Stimulated activated naive B cell treated with anti-CD40 and anti-IgM and Interleukin-4, amounts not matched to agents 10 μg/mL and 1 μg/mL and 100 μg/mL, for 72 hours (primary cell): ENCODE results near the gene CACNA2D3.

ENCODE experiments used
- ATAC-seq, 2 donors: fragments of 150-1000 bp; cut with Tn5 transposase; replicated peaks; 2 replicates each; pipeline ENCODE4 v1.10.0; 2021; ENCODE audit warnings: moderate library complexity in 1 of 2
- DNase-seq: peaks from one replicate; pipeline ENCODE4 v3.0.0; 2021
- H3K27ac Mint-ChIP-seq: one replicate; pipeline ENCODE4 v1.8.0; 2022; ENCODE audit warnings: mild to moderate bottlenecking, mixed read lengths
- H3K27me3 Mint-ChIP-seq, 2 donors: one replicate each; pipeline ENCODE4 v1.8.0; 2022; ENCODE audit warnings: mixed read lengths in 2 of 2
- H3K36me3 Mint-ChIP-seq, 2 donors: one replicate each; pipeline ENCODE4 v1.8.0; 2022; ENCODE audit warnings: mixed read lengths in 2 of 2, mild to moderate bottlenecking in 1 of 2
- H3K4me1 Mint-ChIP-seq, 2 donors: one replicate each; pipeline ENCODE4 v1.8.0; 2022; ENCODE audit warnings: mixed read lengths in 2 of 2, mild to moderate bottlenecking in 1 of 2
- H3K4me3 Mint-ChIP-seq, 2 donors: one replicate each; pipeline ENCODE4 v1.8.0; 2022; ENCODE audit warnings: mild to moderate bottlenecking in 2 of 2, mixed read lengths in 2 of 2, moderate library complexity in 1 of 2
- H3K9me3 Mint-ChIP-seq, 2 donors: one replicate each; pipeline ENCODE4 v1.8.0; 2022; ENCODE audit warnings: mixed read lengths in 2 of 2, mild to moderate bottlenecking in 1 of 2

Gene CACNA2D3

GRCh38 chr3:54801977-54802376 lies 679.6 kb downstream of the CACNA2D3 start:
- H3K4me1 Mint-ChIP-seq, result no peaks in the 10 kb centered on the region
- no peaks in the 10 kb centered on the region for H3K27me3 Mint-ChIP-seq
- H3K4me3 Mint-ChIP-seq, result no peak overlapping the region
- no peaks in the 10 kb centered on the region for H3K36me3 Mint-ChIP-seq
- DNase-seq (no peak), ATAC-seq (no peak)
- H3K9me3 Mint-ChIP-seq, result peaks cover 0 to 10% of the 10 kb centered on the region in 2 donors
- no peak overlapping the region for H3K27ac Mint-ChIP-seq

- no peak for DNase-seq
- Mint-ChIP-seq H3K36me3 (no peaks in the 10 kb centered on the region), H3K27me3 (no peaks in the 10 kb centered on the region), H3K4me3 (no peak overlapping the region), H3K9me3 (peaks cover 10 to 12% of the 10 kb centered on the region in 2 donors), H3K4me1 (no peaks in the 10 kb centered on the region), H3K27ac (no peak overlapping the region)
- ATAC-seq, result no peak
These were observed 688.0 kb downstream of the CACNA2D3 start for GRCh38 chr3:54810401-54810800.

GRCh38 chr3:54814224-54814623 lies 691.9 kb downstream of the CACNA2D3 start:
- ATAC-seq (no peak), DNase-seq (no peak)
- Mint-ChIP-seq H3K9me3 (peaks cover 6 to 12% of the 10 kb centered on the region in 2 donors), H3K27me3 (no peaks in the 10 kb centered on the region), H3K36me3 (no peaks in the 10 kb centered on the region), H3K4me3 (no peak overlapping the region), H3K27ac (no peak overlapping the region), H3K4me1 (no peaks in the 10 kb centered on the region)

- no peak for DNase-seq
- H3K9me3 Mint-ChIP-seq, result peaks cover 0 to 4% of the 10 kb centered on the region in 2 donors
- H3K27ac Mint-ChIP-seq, result no peak overlapping the region
- H3K4me3 Mint-ChIP-seq, result no peak overlapping the region
- no peaks in the 10 kb centered on the region for H3K4me1 Mint-ChIP-seq
- no peaks in the 10 kb centered on the region for H3K27me3 Mint-ChIP-seq
- ATAC-seq, result no peak
- no peaks in the 10 kb centered on the region for H3K36me3 Mint-ChIP-seq
These were observed 695.3 kb downstream of the CACNA2D3 start for GRCh38 chr3:54817628-54818027.

- Mint-ChIP-seq H3K27ac (no peak overlapping the region), H3K36me3 (no peaks in the 10 kb centered on the region), H3K4me1 (no peaks in the 10 kb centered on the region), H3K4me3 (no peak overlapping the region), H3K27me3 (no peaks in the 10 kb centered on the region), H3K9me3 (peaks cover 0 to 4% of the 10 kb centered on the region in 2 donors)
- DNase-seq (no peak), ATAC-seq (no peak)
These were observed 696.1 kb downstream of the CACNA2D3 start for GRCh38 chr3:54818486-54818885.

GRCh38 chr3:54818942-54819341 lies 696.6 kb downstream of the CACNA2D3 start:
- DNase-seq, result no peak
- no peaks in the 10 kb centered on the region for H3K4me1 Mint-ChIP-seq
- H3K9me3 Mint-ChIP-seq, result peaks cover 0 to 4% of the 10 kb centered on the region in 2 donors
- ATAC-seq, result no peak
- H3K36me3 Mint-ChIP-seq, result no peaks in the 10 kb centered on the region
- no peaks in the 10 kb centered on the region for H3K27me3 Mint-ChIP-seq
- no peak overlapping the region for H3K27ac Mint-ChIP-seq
- H3K4me3 Mint-ChIP-seq, result no peak overlapping the region

GRCh38 chr3:54819946-54820345 lies 697.6 kb downstream of the CACNA2D3 start:
- Mint-ChIP-seq H3K27me3 (no peaks in the 10 kb centered on the region), H3K9me3 (peaks cover 0 to 4% of the 10 kb centered on the region in 2 donors), H3K36me3 (no peaks in the 10 kb centered on the region), H3K27ac (no peak overlapping the region), H3K4me3 (no peak overlapping the region), H3K4me1 (no peaks in the 10 kb centered on the region)
- DNase-seq (no peak), ATAC-seq (no peak)

- Mint-ChIP-seq H3K27ac (no peak overlapping the region), H3K9me3 (peaks cover 0 to 1% of the 10 kb centered on the region in 2 donors), H3K36me3 (no peaks in the 10 kb centered on the region), H3K27me3 (no peaks in the 10 kb centered on the region), H3K4me1 (no peaks in the 10 kb centered on the region), H3K4me3 (no peak overlapping the region)
- ATAC-seq, result no peak
- DNase-seq, result no peak
These were observed 699.9 kb downstream of the CACNA2D3 start for GRCh38 chr3:54822206-54822605.

GRCh38 chr3:54826251-54826691 lies 703.9 kb downstream of the CACNA2D3 start:
- no peaks in the 10 kb centered on the region for H3K27me3 Mint-ChIP-seq
- no peak for ATAC-seq
- no peak for DNase-seq

GRCh38 chr3:54827056-54827687 lies 704.8 kb downstream of the CACNA2D3 start:
- peaks cover 0 to 2% of the 10 kb centered on the region in 2 donors for H3K36me3 Mint-ChIP-seq
- H3K4me3 Mint-ChIP-seq, result no peak overlapping the region
- DNase-seq (no peak), ATAC-seq (no peak)
- H3K9me3 Mint-ChIP-seq, result peaks cover 0 to 6% of the 10 kb centered on the region in 2 donors
- H3K4me1 Mint-ChIP-seq, result no peaks in the 10 kb centered on the region
- H3K27me3 Mint-ChIP-seq, result no peaks in the 10 kb centered on the region
- H3K27ac Mint-ChIP-seq, result no peak overlapping the region

More at GRCh38 chr3:54826251-54826691, 703.9 kb downstream of the CACNA2D3 start:
- H3K27ac Mint-ChIP-seq, result no peak overlapping the region
- peaks cover 0 to 6% of the 10 kb centered on the region in 2 donors for H3K9me3 Mint-ChIP-seq
- H3K36me3 Mint-ChIP-seq, result peaks cover 0 to 2% of the 10 kb centered on the region in 2 donors
- no peaks in the 10 kb centered on the region for H3K4me1 Mint-ChIP-seq
- no peak overlapping the region for H3K4me3 Mint-ChIP-seq

GRCh38 chr3:54827776-54828175 lies 705.4 kb downstream of the CACNA2D3 start:
- DNase-seq (no peak), ATAC-seq (no peak)
- peaks cover 0 to 6% of the 10 kb centered on the region in 2 donors for H3K9me3 Mint-ChIP-seq
- H3K27ac Mint-ChIP-seq, result no peak overlapping the region
- H3K4me3 Mint-ChIP-seq, result no peak overlapping the region
- no peaks in the 10 kb centered on the region for H3K27me3 Mint-ChIP-seq
- H3K4me1 Mint-ChIP-seq, result no peaks in the 10 kb centered on the region
- peaks cover 0 to 2% of the 10 kb centered on the region in 2 donors for H3K36me3 Mint-ChIP-seq

GRCh38 chr3:54830658-54831057 lies 708.3 kb downstream of the CACNA2D3 start:
- H3K9me3 Mint-ChIP-seq, result peaks cover 0 to 6% of the 10 kb centered on the region in 2 donors
- ATAC-seq, result no peak
- no peak for DNase-seq
- H3K4me3 Mint-ChIP-seq, result no peak overlapping the region
- no peaks in the 10 kb centered on the region for H3K4me1 Mint-ChIP-seq
- no peak overlapping the region for H3K27ac Mint-ChIP-seq
- H3K27me3 Mint-ChIP-seq, result no peaks in the 10 kb centered on the region
- peaks cover 0 to 2% of the 10 kb centered on the region in 2 donors for H3K36me3 Mint-ChIP-seq

GRCh38 chr3:54831112-54831511 lies 708.8 kb downstream of the CACNA2D3 start:
- H3K4me3 Mint-ChIP-seq, result no peak overlapping the region
- no peak overlapping the region for H3K27ac Mint-ChIP-seq
- no peaks in the 10 kb centered on the region for H3K27me3 Mint-ChIP-seq
- H3K36me3 Mint-ChIP-seq, result peaks cover 0 to 2% of the 10 kb centered on the region in 2 donors
- no peaks in the 10 kb centered on the region for H3K4me1 Mint-ChIP-seq
- peaks cover 0 to 6% of the 10 kb centered on the region in 2 donors for H3K9me3 Mint-ChIP-seq
- no peak for DNase-seq
- ATAC-seq, result no peak

GRCh38 chr3:54832876-54833275 lies 710.5 kb downstream of the CACNA2D3 start:
- H3K27ac Mint-ChIP-seq, result no peak overlapping the region
- H3K36me3 Mint-ChIP-seq, result peaks cover 0 to 2% of the 10 kb centered on the region in 2 donors
- no peak for DNase-seq
- H3K4me3 Mint-ChIP-seq, result no peak overlapping the region
- H3K9me3 Mint-ChIP-seq, result peaks cover 0 to 4% of the 10 kb centered on the region in 2 donors
- no peaks in the 10 kb centered on the region for H3K27me3 Mint-ChIP-seq
- ATAC-seq, result no peak
- H3K4me1 Mint-ChIP-seq, result no peaks in the 10 kb centered on the region

- no peaks in the 10 kb centered on the region for H3K4me1 Mint-ChIP-seq
- H3K4me3 Mint-ChIP-seq, result no peak overlapping the region
- DNase-seq, result no peak
- H3K27me3 Mint-ChIP-seq, result no peaks in the 10 kb centered on the region
- no peaks in the 10 kb centered on the region for H3K36me3 Mint-ChIP-seq
- ATAC-seq, result no peak
- H3K9me3 Mint-ChIP-seq, result no peaks in the 10 kb centered on the region
- H3K27ac Mint-ChIP-seq, result no peak overlapping the region
These were observed 713.3 kb downstream of the CACNA2D3 start for GRCh38 chr3:54835701-54836100.
